ENCODE results near the gene EIF2S3.

Gene EIF2S3

GRCh38 chrX:24100713-24101112 is 46.0 kb downstream of the EIF2S3 start:
- DNase-seq (ENCODE audit: low read depth): peak; percentile 57
- no peak for TF ChIP-seq CTCF (conservative IDR thresholded peaks at IDR 0.05; ENCODE audit: low read depth, low read length)
- no peak overlapping the region for H3K4me3 ChIP-seq (ENCODE audit: low read depth, low read length)

- no peak overlapping the region for H3K4me3 ChIP-seq (ENCODE audit: low read depth, low read length)
- DNase-seq (ENCODE audit: low read depth): no peak
- no peak for TF ChIP-seq CTCF (conservative IDR thresholded peaks at IDR 0.05; ENCODE audit: low read depth, low read length)
Observed at GRCh38 chrX:24110069-24110468, 55.3 kb downstream of the EIF2S3 start.

GRCh38 chrX:24113181-24113580 is 58.4 kb downstream of the EIF2S3 start:
- no peak overlapping the region for H3K4me3 ChIP-seq (ENCODE audit: low read depth, low read length)
- DNase-seq (ENCODE audit: low read depth): peak; percentile 24

GRCh38 chrX:24117258-24117657 is 62.5 kb downstream of the EIF2S3 start:
- TF ChIP-seq CTCF (conservative IDR thresholded peaks at IDR 0.05; ENCODE audit: low read depth, low read length): no peak
- DNase-seq (ENCODE audit: low read depth): peak; percentile 77
- no peak overlapping the region for H3K4me3 ChIP-seq (ENCODE audit: low read depth, low read length)

More at GRCh38 chrX:24113181-24113580, 58.4 kb downstream of the EIF2S3 start:
- no peak for TF ChIP-seq CTCF (conservative IDR thresholded peaks at IDR 0.05; ENCODE audit: low read depth, low read length)

- no peak overlapping the region for H3K4me3 ChIP-seq (ENCODE audit: low read depth, low read length)
- no peak for DNase-seq (ENCODE audit: low read depth)
- no peak for TF ChIP-seq CTCF (conservative IDR thresholded peaks at IDR 0.05; ENCODE audit: low read depth, low read length)
Observed at GRCh38 chrX:24124244-24124799, 69.6 kb downstream of the EIF2S3 start.

GRCh38 chrX:24125028-24125612 is 70.4 kb downstream of the EIF2S3 start:
- DNase-seq (ENCODE audit: low read depth): no peak
- no peak for TF ChIP-seq CTCF (conservative IDR thresholded peaks at IDR 0.05; ENCODE audit: low read depth, low read length)
- no peak overlapping the region for H3K4me3 ChIP-seq (ENCODE audit: low read depth, low read length)
